LNCAP (cell line): ENCODE measurements around the gene KIAA1671.

ENCODE experiments used
- TF ChIP-seq, protein P1 (sequence below): fragments of 450-650 bp; IDR thresholded peaks from 2 replicates; pipeline ENCODE4 v1.5.1; 2017; ENCODE audit warnings: mild to moderate bottlenecking

KIAA1671 gene

DNA sequence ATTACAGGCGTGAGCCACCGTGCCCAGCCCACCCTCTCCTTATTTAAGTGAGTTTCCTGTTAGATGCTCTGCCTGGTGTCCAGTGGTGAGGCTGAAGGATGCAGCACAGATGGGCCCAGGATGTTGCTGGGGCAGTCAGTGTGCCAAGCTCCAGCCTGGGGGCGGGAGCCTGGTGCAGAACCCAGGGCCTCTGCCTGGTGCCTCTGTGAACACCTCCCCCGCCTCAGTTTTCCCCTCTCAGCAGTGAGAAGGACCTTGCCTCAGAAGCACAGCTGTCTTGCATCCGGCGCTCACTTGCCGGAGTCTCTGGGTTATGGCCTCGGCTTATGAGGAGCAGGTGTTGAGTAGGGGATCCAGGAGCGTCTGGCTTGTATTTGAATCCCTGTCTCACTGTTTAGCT lies 116.2 kb downstream of the KIAA1671 start:
- TF ChIP-seq, protein P1, sequence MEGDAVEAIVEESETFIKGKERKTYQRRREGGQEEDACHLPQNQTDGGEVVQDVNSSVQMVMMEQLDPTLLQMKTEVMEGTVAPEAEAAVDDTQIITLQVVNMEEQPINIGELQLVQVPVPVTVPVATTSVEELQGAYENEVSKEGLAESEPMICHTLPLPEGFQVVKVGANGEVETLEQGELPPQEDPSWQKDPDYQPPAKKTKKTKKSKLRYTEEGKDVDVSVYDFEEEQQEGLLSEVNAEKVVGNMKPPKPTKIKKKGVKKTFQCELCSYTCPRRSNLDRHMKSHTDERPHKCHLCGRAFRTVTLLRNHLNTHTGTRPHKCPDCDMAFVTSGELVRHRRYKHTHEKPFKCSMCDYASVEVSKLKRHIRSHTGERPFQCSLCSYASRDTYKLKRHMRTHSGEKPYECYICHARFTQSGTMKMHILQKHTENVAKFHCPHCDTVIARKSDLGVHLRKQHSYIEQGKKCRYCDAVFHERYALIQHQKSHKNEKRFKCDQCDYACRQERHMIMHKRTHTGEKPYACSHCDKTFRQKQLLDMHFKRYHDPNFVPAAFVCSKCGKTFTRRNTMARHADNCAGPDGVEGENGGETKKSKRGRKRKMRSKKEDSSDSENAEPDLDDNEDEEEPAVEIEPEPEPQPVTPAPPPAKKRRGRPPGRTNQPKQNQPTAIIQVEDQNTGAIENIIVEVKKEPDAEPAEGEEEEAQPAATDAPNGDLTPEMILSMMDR = no peak

GRCh38 chr22:25069426-25069757 lies 116.9 kb downstream of the KIAA1671 start:
- TF ChIP-seq, protein P1 = no peak

DNA sequence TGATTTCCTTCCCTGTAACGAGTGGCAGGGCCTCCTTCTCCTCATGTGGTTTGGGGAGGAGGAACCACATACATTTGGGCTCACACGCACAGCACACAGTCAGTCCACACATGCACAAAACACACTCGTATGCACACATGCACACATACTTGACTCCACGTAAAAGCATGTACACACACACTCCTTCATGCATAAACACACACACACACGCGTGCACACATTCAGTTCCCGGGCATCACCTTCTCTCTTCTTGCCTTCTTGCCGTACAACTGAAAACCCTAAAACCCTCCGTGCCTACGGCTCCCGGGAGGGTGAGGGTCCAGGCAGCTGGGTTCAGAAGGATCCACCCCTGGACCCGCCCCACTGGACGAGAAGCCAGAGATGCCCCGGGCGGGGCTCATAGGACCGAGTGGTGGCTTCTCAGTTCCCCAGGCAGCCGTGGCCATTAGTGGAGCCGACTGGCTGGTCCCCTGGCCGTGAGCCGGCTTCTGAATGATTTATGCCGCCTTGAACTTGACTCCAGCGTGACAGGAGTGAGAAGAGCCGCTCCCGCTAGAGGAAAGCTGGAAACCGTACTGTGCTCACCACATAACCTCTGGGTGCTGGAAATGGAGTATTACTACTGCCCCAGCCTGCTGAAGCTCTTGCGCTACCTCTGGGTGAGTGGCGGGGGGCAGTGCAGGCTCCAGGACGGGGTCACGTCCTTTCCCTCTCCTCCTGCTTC lies 117.4 kb downstream of the KIAA1671 start:
- TF ChIP-seq, protein P1 = no peak

DNA sequence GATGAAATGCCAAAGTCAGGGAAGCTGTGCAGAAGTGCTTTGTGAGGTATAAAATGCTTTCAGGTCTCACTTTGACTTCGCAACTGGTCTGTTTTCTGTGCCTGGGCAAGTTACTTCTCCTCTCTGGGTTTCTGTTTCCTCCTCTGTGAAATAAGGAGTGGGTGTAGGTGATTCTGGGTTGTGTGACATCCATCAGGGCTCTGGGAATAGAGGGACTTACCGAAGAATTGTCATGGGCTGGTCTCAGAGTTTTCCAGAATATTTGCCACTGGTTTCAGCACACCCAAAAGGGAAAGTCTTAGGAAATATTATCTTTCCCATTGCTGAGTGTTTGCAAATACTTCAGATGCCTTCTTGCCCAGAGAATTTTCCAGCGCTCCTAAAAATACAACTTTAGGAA lies 118.4 kb downstream of the KIAA1671 start:
- TF ChIP-seq, protein P1 = no peak

GRCh38 chr22:25071720-25072119 lies 119.2 kb downstream of the KIAA1671 start:
- TF ChIP-seq, protein P1 = no peak

DNA sequence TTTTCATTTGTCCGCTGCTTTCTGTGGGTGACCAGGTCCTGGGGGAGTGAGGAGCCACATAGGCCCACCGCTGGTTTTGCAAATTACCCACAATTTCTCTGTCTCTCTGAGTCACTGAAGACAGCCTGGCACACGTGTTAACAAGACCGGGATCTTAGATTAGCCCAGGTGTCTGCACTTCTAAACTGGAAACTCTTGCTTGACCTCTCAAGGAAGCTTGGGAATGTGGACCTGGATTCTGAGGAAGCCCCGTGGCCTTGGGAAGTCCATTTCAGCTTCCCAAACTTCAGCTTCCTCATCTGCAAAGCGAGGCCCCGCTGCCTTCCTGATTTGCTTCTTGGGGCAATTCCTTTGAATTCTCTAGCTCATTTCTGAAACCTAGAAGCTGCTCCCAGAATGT lies 119.9 kb downstream of the KIAA1671 start:
- TF ChIP-seq, protein P1 = no peak

DNA sequence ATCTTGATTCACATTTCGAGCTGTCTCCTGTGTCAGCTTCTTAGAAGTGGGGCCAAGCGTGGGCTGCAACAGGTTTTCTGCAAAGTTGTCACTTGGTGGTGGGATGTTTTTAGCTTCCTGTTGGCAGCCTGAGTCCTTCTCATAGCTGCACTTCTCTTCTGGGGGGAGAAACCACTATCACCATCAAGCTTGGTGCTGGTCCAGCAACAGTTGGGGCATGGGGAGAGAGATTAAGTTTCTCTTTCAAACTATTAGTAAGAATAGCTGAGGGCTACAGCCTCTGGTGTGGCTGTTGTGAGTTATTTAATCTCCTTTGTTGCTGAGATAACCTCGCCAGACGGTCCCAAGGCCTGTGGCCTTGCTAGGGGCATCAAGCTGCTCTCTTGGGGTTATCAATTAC lies 123.8 kb downstream of the KIAA1671 start:
- TF ChIP-seq, protein P1 = no peak

- TF ChIP-seq, protein P1 = no peak
These were observed 124.5 kb downstream of the KIAA1671 start for GRCh38 chr22:25077056-25077455.
